GM19099 (cell line): ENCODE data around the gene UTP20.

Experiments
- POLR2A ChIP-seq: IDR thresholded peaks from 3 replicates; pipeline ENCODE4 v1.6.1; 2011; ENCODE audit warnings: low read depth; ENCODE audit not compliant: insufficient read length; ENCODE audit errors: extremely low read depth

UTP20 gene

GRCh38 chr12:101305226-101305779, 25.4 kb downstream of the UTP20 start:
- TF ChIP-seq POLR2A = no peak

DNA sequence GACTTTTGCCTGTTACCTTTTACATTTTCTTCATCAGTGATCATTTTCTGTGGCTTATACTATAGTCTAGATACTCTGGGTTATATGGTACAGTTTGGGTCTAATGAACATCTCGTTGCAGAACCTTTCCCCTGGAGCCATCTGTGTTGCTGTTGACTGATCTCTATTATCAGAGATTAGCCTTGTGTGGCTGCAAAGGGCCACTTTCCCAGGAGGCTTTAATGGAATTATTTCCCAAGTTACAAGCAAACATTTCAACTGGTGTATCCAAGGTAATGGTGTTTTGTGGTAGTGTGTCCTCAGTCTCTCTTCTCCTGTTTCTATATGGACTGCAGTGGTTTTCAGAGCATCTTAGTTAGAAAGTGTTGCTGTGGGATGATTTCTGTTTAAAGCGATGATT, 25.9 kb downstream of the UTP20 start:
- TF ChIP-seq POLR2A = no peak

- no peak for TF ChIP-seq POLR2A
Measured at GRCh38 chr12:101322480-101322879, 42.6 kb downstream of the UTP20 start.

- no peak for TF ChIP-seq POLR2A
Measured at GRCh38 chr12:101323255-101323654, 43.4 kb downstream of the UTP20 start.

DNA sequence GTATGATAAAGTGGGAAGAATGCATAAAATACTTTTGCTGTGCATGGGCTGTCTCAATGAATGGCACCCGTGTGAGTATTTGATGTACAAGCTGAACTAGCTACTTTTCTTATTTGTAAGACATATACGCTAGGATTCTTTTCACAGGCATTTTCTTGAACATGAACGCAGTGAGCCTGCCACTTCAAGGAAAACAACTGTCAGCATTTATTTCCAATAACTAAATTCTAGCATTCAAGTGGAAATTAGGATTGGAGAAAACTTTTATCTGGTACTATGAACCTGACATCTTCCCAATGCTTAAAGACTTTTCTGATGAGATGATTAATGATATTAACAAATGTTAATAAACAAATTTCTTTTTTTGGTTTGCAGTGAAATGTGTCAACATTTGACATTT, 45.7 kb downstream of the UTP20 start:
- TF ChIP-seq POLR2A = no peak

DNA sequence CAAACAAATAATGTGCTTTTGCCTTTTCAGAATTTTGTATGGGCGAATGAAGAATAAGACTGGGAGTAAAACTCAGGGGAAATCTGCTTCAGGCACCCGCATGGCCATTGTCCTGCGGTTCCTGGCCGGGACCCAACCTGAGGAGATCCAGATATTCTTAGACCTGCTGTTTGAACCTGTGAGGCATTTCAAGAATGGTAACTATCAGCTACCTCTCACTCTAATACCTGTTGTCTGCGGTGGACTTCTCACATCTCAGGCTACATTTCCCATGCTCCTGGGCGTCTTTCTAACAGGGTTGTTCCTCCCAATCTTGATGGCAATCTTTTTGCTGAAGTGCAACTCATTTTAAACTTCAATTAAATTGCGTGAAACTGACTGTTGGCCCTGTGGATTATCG, 47.1 kb downstream of the UTP20 start:
- no peak for TF ChIP-seq POLR2A

DNA sequence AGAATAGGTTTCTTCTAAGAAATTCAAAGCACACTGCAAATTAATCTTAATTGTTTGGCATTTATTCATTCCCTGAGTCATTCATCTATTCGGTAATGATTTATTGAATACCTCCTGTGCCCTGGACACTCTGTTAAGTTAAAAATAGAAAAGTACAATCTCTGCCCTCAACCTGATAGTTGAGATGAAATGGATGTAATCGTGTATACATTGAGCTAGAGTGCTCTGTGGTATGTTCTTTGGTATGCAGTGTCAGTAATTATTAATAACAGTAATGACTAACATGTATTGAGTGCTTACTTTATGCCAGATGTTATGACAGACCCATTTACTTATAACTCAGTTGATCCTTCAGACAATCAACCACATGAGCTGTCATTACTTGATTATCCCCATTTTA, 47.6 kb downstream of the UTP20 start:
- no peak for TF ChIP-seq POLR2A

- no peak for TF ChIP-seq POLR2A
Measured at GRCh38 chr12:101328917-101329316, 49.0 kb downstream of the UTP20 start.

GRCh38 chr12:101330631-101331030, 50.7 kb downstream of the UTP20 start:
- TF ChIP-seq POLR2A = no peak

- TF ChIP-seq POLR2A = no peak
Measured at GRCh38 chr12:101336437-101336836, 56.5 kb downstream of the UTP20 start.

DNA sequence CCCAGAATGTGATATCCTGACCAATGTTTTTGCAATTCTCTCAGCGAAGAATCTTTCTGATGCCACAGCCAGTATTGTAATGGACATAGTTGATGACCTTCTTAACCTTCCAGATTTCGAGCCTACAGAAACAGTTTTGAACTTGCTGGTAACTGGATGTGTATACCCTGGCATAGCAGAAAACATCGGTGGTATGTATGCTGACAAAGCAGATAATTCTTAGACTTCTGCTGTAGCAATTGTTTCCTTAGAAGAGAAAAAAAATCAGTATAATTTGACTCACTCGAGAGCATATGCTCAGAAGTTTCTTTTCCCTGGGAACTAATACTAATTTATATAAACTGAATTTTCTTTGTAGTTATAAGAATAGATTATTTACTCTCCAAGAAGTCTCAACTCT, 58.2 kb downstream of the UTP20 start:
- TF ChIP-seq POLR2A = no peak

- no peak for TF ChIP-seq POLR2A
Measured at GRCh38 chr12:101343893-101344292, 64.0 kb downstream of the UTP20 start.

- no peak for TF ChIP-seq POLR2A
Measured at GRCh38 chr12:101351682-101352081, 71.8 kb downstream of the UTP20 start.

DNA sequence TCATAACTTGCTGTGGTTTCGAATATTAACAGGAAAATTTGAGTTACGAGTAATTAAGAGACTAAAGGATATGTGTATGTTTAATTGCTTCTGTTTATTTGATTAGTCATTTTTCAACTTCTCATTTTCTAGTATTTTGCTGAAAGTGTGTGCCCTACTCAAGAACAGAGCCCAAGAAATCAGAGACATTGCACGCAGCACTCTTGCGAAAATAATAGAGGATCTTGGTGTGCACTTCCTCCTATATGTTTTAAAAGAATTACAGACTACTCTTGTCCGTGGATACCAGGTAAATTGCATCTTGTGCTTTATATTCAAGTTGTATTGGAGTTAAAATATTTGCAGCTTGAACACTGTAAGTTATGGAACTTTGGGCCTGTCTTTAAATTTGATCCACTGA, 76.9 kb downstream of the UTP20 start:
- no peak for TF ChIP-seq POLR2A

GRCh38 chr12:101361455-101361854, 81.5 kb downstream of the UTP20 start:
- TF ChIP-seq POLR2A = no peak

DNA sequence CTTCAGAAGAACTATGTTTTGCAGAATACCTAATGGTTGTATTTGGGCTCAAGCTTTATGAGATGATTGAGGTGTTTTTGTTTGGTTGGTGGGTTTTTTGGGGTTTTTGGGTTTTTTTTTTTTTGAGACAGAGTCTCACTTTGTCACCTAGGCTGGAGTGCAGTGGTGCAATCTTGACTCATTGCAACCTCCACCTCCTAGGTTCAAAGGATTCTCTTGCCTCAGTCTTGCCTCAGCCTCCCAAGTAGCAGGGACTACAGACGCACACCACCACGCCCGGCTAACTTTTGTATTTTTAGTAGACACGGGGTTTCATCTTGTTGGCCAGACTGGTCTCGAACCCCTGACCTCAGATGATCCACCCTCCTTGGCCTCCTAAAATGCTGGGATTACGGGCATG, 88.1 kb downstream of the UTP20 start:
- no peak for TF ChIP-seq POLR2A

DNA sequence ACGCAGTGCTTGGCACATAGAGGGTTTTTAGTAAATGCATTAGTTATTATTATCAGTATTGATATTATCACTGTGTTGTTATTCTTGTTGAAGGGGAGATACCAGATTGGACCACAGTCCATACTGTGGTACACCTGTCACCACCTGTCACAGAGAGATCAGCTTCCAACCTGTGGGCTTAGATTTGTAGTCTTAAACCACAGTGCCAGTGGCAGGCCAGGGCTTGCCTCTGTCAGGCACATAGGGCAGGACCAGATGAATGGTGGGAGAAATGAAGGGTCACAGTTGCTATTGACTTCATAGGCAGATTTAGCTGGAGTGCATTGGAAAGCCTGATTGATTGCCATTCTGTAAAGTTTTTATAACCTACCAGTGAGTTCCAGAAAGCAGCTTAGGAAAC, 92.5 kb downstream of the UTP20 start:
- TF ChIP-seq POLR2A = no peak
